ENCODE results near the gene SRSF9.

- TF ChIP-seq CTCF (IDR thresholded peaks at IDR 0.05; ENCODE audit: low read depth, low read length, poor library complexity, severe bottlenecking) (no peak), EZH2phosphoT487 (IDR thresholded peaks at IDR 0.05; ENCODE audit: borderline replicate concordance, low read length) (no peak)
These were observed 3.0 kb upstream of the SRSF9 start for GRCh38 chr12:120472521-120472920.

Data from DOHH2 (cell line).